Prostate gland (tissue), 2 donors: ENCODE measurements around the gene PNPLA4. TPM values are rescaled to one million over a fixed set of nuclear protein-coding genes. Genes with fewer than 3 reads are reported as not detected.

Experiments used
- DNase-seq: peaks from one replicate; pipeline ENCODE4 v3.0.0-alpha.2; 2019; ENCODE audit warnings: low spot score
- H3K27ac ChIP-seq, 2 donors: fragments of 200-600 bp; sonication (generic); 2 replicates each; pipeline ENCODE4 v1.5.1; 2017 to 2019
- H3K27me3 ChIP-seq: fragments of 200-600 bp; sonication (generic); replicated peaks from 2 replicates; pipeline ENCODE4 v1.5.1; 2019; ENCODE audit not compliant: insufficient read depth
- H3K36me3 ChIP-seq, 2 donors: fragments of 200-600 bp; sonication (generic); 1 replicate in 1 of 2; 2 replicates in 1 of 2; pipeline versions ENCODE4 v1.5.1 to v1.8.1; 2017 to 2019
- H3K4me1 ChIP-seq: fragments of 200-600 bp; sonication (generic); replicated peaks from 2 replicates; pipeline ENCODE4 v1.5.1; 2019
- H3K4me3 ChIP-seq, 2 donors: fragments of 200-600 bp; sonication (generic); 2 replicates each; pipeline ENCODE4 v1.5.1; 2017 to 2019
- H3K9me3 ChIP-seq: fragments of 200-600 bp; sonication (generic); 2 replicates; pipeline ENCODE4 v1.5.1; 2017
- POLR2A ChIP-seq: fragments of 450-650 bp; IDR thresholded peaks from one replicate; pipeline ENCODE4 v1.6.1; 2016; ENCODE audit warnings: antibody characterized with exemption, mild to moderate bottlenecking
- POLR2AphosphoS5 ChIP-seq: sonication (generic); formaldehyde crosslinking; IDR thresholded peaks from one replicate; pipeline ENCODE4 v1.6.1; 2017; ENCODE audit warnings: antibody characterized with exemption
- WGBS: methylation state at CpG from one replicate; pipeline ENCODE4 v1.1.5; 2018; 5-methylcytosine and 5-hydroxymethylcytosine counted together
- intact Hi-C: fragments of 100-400 bp; cut with DNase I; formaldehyde crosslinking; loops from one replicate; pipeline ENCODE4 v1.14.2; 2022
- total RNA-seq, 2 donors: library from RNA; depleted of rRNA; stranded (reverse); fragments of >200 nt; gene quantifications; one replicate each; pipeline ENCODE4 v1.1.0, GENCODE V29; 2016
- TF ChIP-seq, protein P1 (sequence below), 4 experiments: fragments of 200-600 bp in 2 of 4; fragments of 450-650 bp in 2 of 4; sonication (generic) in 2 of 4; IDR thresholded peaks; 1 replicate in 3 of 4; 2 replicates in 1 of 4; pipeline ENCODE4 v1.5.1; 2016 to 2019; ENCODE audit warnings: antibody characterized with exemption in 4 of 4, mild to moderate bottlenecking in 2 of 4, moderate library complexity in 2 of 4

Gene PNPLA4
- total RNA-seq, 2 donors from 2014 or later, result 23.1 to 29.0 TPM

DNA sequence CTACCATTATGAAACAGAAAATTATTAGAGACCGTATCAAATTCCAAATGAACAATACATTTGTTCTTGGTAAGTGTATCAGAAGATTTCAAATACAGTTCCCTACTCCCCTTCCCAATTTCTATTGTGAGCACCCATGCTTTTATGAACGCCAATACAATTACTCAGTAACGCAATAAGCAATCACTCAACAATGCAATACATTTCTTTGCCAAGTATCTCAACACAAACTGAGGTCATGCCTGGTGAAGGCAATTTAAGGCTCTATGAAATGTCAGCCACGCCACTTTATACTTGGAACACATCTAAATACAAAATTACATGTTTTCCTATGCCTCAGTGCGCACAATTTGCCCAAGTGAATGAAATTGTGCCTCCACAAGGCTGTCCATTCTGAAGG lies 712 bp downstream of the PNPLA4 start:
- Histone ChIP-seq H3K9me3 (no peaks in the 10 kb centered on the region), H3K36me3 (no peaks in the 10 kb centered on the region), H3K4me3 (peak overlapping the region; percentile 43 to 45), H3K27ac (peak overlapping the region in 1 of 2 donors; percentile 69), H3K4me1 (no peaks in the 10 kb centered on the region), H3K27me3 (no peaks in the 10 kb centered on the region)
- DNase-seq, result no peak
- 84% methylated on average over 5 of the region's 5 CpGs for WGBS
- TF ChIP-seq, protein P1, sequence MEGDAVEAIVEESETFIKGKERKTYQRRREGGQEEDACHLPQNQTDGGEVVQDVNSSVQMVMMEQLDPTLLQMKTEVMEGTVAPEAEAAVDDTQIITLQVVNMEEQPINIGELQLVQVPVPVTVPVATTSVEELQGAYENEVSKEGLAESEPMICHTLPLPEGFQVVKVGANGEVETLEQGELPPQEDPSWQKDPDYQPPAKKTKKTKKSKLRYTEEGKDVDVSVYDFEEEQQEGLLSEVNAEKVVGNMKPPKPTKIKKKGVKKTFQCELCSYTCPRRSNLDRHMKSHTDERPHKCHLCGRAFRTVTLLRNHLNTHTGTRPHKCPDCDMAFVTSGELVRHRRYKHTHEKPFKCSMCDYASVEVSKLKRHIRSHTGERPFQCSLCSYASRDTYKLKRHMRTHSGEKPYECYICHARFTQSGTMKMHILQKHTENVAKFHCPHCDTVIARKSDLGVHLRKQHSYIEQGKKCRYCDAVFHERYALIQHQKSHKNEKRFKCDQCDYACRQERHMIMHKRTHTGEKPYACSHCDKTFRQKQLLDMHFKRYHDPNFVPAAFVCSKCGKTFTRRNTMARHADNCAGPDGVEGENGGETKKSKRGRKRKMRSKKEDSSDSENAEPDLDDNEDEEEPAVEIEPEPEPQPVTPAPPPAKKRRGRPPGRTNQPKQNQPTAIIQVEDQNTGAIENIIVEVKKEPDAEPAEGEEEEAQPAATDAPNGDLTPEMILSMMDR (IDR thresholded peaks at IDR 0.05), result no peak
- TF ChIP-seq POLR2A, result no peak
- no peak for TF ChIP-seq POLR2AphosphoS5
- intact Hi-C loops, result no loop called here

DNA sequence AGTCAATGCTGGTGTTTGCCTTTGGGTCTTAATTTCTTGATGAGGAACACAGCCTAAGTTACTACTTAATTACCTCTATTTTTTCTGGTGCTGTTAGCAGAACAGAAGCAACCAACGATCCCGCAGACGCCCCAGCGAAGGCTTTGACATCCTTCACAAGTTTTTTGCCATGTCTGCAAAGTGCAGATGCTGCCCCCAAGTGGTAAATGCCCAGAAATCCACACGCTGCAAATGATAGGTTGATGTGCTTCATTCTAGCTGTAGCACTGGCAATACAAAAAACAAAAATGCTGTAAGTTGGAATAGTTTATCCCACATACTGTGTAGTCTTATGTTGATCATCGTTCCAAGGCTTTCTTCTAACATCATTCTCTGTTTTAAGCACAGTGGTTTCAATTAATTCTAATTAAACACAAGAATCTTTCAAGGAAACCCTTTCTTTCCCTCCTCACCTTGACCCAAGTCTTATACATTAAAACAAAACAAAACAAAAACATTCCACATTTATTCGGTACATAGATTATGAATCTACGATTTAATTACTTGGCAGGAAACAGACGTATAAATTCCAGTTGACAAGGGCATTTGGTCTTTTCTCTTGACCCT lies 1.2 kb downstream of the PNPLA4 start:
- Histone ChIP-seq H3K36me3 (no peaks in the 10 kb centered on the region), H3K27ac (no peak overlapping the region), H3K4me3 (no peak overlapping the region), H3K9me3 (no peaks in the 10 kb centered on the region), H3K27me3 (no peaks in the 10 kb centered on the region), H3K4me1 (no peaks in the 10 kb centered on the region)
- peak; percentile 12 for DNase-seq
- 29% methylated on average over 9 of the region's 9 CpGs for WGBS
- TF ChIP-seq POLR2AphosphoS5 (no peak), POLR2A (no peak)
- TF ChIP-seq, protein P1 (IDR thresholded peaks at IDR 0.05), result peak in 2 of 4 experiments; percentile 28 to 49
- intact Hi-C loops, result no loop called here

DNA sequence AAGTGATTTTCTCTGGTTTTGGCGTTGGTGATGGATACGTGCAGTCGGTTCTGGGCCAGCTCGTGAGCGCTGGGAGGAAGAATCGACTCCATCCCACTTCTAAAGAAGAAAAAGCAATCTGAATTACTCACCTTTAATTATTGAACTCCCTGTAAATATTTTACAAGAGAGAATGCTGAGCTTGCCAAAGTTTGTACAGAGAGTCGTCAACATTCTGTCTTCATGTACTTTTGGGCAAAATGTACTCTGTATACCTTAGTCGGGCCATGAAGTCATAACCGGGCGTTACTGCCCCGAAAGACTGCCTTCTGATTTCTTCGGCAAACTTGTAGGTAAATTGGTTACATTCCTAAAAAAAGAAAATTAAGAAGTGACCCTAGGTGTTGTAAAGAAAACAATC lies 5.5 kb downstream of the PNPLA4 start:
- H3K9me3 ChIP-seq, result no peaks in the 10 kb centered on the region
- H3K4me1 ChIP-seq, result no peaks in the 10 kb centered on the region
- no peak overlapping the region for H3K4me3 ChIP-seq
- no peaks in the 10 kb centered on the region for H3K27me3 ChIP-seq
- DNase-seq, result no peak
- H3K27ac ChIP-seq, result no peak overlapping the region
- no peaks in the 10 kb centered on the region for H3K36me3 ChIP-seq
- WGBS, result 91% methylated on average over 12 of the region's 12 CpGs
- TF ChIP-seq, protein P1 (IDR thresholded peaks at IDR 0.05), result no peak
- TF ChIP-seq POLR2AphosphoS5, result no peak
- TF ChIP-seq POLR2A, result no peak
- intact Hi-C loops, result no loop called here

DNA sequence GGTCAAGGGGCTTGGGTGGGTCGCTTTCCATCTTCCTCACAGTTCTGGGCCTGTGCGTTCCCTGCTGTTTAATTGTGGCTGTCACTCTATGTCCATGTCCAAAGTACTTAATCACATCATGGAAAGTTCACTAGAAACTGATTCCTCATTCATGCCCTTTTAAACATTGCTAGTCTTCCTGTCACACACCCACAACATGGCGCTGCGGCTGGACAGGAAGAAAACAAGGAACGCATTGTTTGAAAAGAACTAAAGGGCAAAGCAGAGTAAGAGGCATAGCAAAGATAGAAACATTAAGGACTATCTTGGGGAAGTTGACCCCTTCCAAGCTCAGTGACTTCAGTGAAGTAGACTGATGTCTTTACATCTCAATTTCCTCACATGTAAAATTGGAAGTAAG lies 18.4 kb downstream of the PNPLA4 start:
- WGBS, result 100% methylated on average over 4 of the region's 5 CpGs
- H3K4me1 ChIP-seq, result no peaks in the 10 kb centered on the region
- no peak overlapping the region for H3K27ac ChIP-seq
- no peaks in the 10 kb centered on the region for H3K9me3 ChIP-seq
- TF ChIP-seq POLR2A, result no peak
- no peak for TF ChIP-seq POLR2AphosphoS5
- TF ChIP-seq, protein P1 (IDR thresholded peaks at IDR 0.05), result no peak
- no peak for DNase-seq
- H3K27me3 ChIP-seq, result no peaks in the 10 kb centered on the region
- intact Hi-C loops, result no loop called here
- H3K4me3 ChIP-seq, result no peak overlapping the region
- H3K36me3 ChIP-seq, result no peaks in the 10 kb centered on the region

DNA sequence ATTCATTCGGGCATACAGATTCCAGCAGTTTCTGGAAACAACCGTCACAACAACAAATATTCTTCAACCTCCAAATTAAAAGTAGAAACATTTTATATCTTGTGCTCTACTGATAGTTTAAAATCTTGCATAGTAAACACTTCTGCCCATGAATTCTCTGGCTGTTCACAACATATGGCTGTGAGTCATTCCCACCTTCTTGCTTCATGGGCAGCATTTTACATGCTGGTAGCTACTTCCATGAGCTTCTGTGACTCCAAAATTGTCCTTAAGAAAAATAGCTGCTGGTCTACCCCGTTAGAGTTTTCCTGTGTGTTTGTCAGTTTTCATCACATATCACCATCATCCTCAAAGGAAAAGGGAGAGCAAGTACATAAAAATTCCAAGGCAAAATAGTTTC lies 22.7 kb downstream of the PNPLA4 start:
- 83% methylated on average over 3 of the region's 3 CpGs for WGBS
- intact Hi-C loops, result no loop called here
- Histone ChIP-seq H3K36me3 (no peaks in the 10 kb centered on the region), H3K4me1 (no peaks in the 10 kb centered on the region), H3K27ac (no peak overlapping the region), H3K9me3 (no peaks in the 10 kb centered on the region), H3K27me3 (no peaks in the 10 kb centered on the region), H3K4me3 (no peak overlapping the region)
- DNase-seq, result no peak
- TF ChIP-seq, protein P1 (IDR thresholded peaks at IDR 0.05), result no peak
- no peak for TF ChIP-seq POLR2AphosphoS5
- no peak for TF ChIP-seq POLR2A
